AG04449 (cell line): ENCODE data around the gene EXD3.

Experiments used
- CTCF ChIA-PET: fragments of 350-600 bp; formaldehyde crosslinking; extraction: SDS; loops from one replicate; lab custom pipeline; 2021; ENCODE audit warnings: antibody characterized with exemption; lab: Yijun Ruan, JAX
- POLR2A ChIA-PET: fragments of 400-600, 350-600 bp; formaldehyde crosslinking; extraction: SDS; loops from one replicate; lab custom pipeline; 2020; ENCODE audit warnings: antibody characterized with exemption, inconsistent platforms; lab: Yijun Ruan, JAX
- DNase-seq: peaks from one replicate; pipeline ENCODE4 v3.0.0-alpha.2; 2010; ENCODE audit warnings: low read depth, low spot score
- H3K4me3 ChIP-seq: 2 replicates; pipeline ENCODE4 v1.5.1; 2011; ENCODE audit warnings: low read depth, mild to moderate bottlenecking, control low read depth, low read length
- CTCF ChIP-seq: IDR thresholded peaks from one replicate; pipeline ENCODE4 v1.5.1; 2011; ENCODE audit warnings: mild to moderate bottlenecking, moderate library complexity, low read length, control low read depth, inconsistent platforms; ENCODE audit not compliant: insufficient read depth; ENCODE audit errors: missing control alignments

EXD3 gene

GRCh38 chr9:137439158-137439714, 16.3 kb upstream of the EXD3 start:
- no peak for DNase-seq
- no peak overlapping the region for H3K4me3 ChIP-seq
- CTCF ChIA-PET = no interaction called here
- no peak for TF ChIP-seq CTCF
- POLR2A ChIA-PET = no interaction called here

GRCh38 chr9:137438591-137439157, 15.7 kb upstream of the EXD3 start:
- ChIA-PET CTCF (interaction anchor here (2.6 kb wide), 1 partner anchor 15 kb away, joined by 13 read pairs; the partner anchor contains the start of genes EXD3 and NOXA1), POLR2A (no interaction called here)
- no peak for DNase-seq
- TF ChIP-seq CTCF = no peak
- no peak overlapping the region for H3K4me3 ChIP-seq

GRCh38 chr9:137437691-137438590, 15.0 kb upstream of the EXD3 start:
- no peak for DNase-seq
- no peak overlapping the region for H3K4me3 ChIP-seq
- ChIA-PET CTCF (interaction anchor here (2.0 to 2.6 kb wide), 2 partner anchors 7 to 14 kb away, joined by 13 to 14 read pairs; partner anchors contain the start of genes EXD3 and NOXA1), POLR2A (no interaction called here)
- TF ChIP-seq CTCF = no peak

- no peak for DNase-seq
- CTCF ChIA-PET = interaction anchor here (2.0 to 2.6 kb wide), 2 partner anchors 8 to 13 kb away, joined by 13 to 14 read pairs; partner anchors contain the start of genes EXD3 and NOXA1
- no peak for TF ChIP-seq CTCF
- POLR2A ChIA-PET = no interaction called here
- H3K4me3 ChIP-seq = no peak overlapping the region
These were observed 14.0 kb upstream of the EXD3 start for GRCh38 chr9:137436761-137437600.

- CTCF ChIA-PET = interaction anchor here (2.0 to 2.6 kb wide), 2 partner anchors 9 to 13 kb away, joined by 13 to 14 read pairs; partner anchors contain the start of genes EXD3 and NOXA1
- DNase-seq = no peak
- no peak overlapping the region for H3K4me3 ChIP-seq
- POLR2A ChIA-PET = no interaction called here
- TF ChIP-seq CTCF = no peak
These were observed 13.2 kb upstream of the EXD3 start for GRCh38 chr9:137435980-137436760.
